Sigmoid colon (tissue), 4 donors: ENCODE data around the gene STUB1.

ENCODE experiments used
- EP300 ChIP-seq, 4 donors: sonication (generic); formaldehyde crosslinking; IDR thresholded peaks; one replicate each; pipeline ENCODE4 v1.6.1; 2017; ENCODE audit warnings: antibody characterized with exemption in 4 of 4
- TF ChIP-seq, protein P1 (sequence below), 4 experiments: fragments of 450-650 bp in 3 of 4; fragments of 200-600 bp in 1 of 4; IDR thresholded peaks; one replicate each; pipeline ENCODE4 v1.5.1; 2016 to 2019; ENCODE audit warnings: antibody characterized with exemption in 4 of 4, mild to moderate bottlenecking in 3 of 4, moderate library complexity in 2 of 4

DNA sequence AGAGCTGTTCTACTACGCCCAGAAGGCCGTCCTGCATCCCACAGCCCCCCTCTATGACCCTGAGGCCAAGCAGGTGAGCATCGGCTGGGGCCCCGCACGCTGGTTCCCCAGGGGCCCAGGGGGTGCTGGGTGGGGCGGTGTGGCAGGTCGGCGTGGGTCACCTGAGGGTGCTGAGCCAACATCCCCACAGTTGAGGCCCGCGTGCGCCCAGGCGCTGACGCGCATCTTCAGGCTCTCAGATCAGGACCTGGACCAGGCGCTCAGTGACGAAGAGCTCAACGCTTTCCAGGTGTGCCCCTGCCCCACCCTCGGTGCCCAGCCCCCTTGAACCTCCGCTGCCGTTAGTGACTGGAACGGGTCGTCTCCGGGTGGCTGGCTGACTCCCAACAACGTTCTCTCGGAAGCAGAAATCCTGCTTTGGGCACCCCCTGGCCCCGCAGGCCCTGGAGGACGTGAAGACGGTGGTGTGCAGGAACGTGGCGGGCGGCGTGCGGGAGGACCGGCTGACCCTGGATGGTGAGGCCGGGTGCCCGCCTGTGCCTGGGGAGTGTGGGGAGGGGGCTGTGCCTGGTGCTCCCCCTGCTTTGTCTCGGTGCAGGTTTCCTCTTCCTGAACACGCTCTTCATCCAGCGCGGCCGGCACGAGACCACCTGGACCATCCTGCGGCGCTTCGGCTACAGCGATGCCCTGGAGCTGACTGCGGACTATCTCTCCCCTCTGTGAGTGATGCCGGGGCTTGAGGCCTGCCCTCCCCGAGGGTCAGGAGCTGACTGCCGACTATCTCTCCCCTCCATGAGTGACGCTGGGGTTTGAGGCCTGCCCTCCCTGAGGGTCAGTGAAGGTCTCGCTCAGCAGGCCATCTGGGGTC, 9.5 kb upstream of the STUB1 start:
- TF ChIP-seq, protein P1, sequence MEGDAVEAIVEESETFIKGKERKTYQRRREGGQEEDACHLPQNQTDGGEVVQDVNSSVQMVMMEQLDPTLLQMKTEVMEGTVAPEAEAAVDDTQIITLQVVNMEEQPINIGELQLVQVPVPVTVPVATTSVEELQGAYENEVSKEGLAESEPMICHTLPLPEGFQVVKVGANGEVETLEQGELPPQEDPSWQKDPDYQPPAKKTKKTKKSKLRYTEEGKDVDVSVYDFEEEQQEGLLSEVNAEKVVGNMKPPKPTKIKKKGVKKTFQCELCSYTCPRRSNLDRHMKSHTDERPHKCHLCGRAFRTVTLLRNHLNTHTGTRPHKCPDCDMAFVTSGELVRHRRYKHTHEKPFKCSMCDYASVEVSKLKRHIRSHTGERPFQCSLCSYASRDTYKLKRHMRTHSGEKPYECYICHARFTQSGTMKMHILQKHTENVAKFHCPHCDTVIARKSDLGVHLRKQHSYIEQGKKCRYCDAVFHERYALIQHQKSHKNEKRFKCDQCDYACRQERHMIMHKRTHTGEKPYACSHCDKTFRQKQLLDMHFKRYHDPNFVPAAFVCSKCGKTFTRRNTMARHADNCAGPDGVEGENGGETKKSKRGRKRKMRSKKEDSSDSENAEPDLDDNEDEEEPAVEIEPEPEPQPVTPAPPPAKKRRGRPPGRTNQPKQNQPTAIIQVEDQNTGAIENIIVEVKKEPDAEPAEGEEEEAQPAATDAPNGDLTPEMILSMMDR (IDR thresholded peaks at IDR 0.05) = no peak
- no peak for TF ChIP-seq EP300 (IDR thresholded peaks at IDR 0.05)
